ENCODE measurements around the gene MGAT5B. TPM values are rescaled to one million over a fixed set of nuclear protein-coding genes. Genes with fewer than 3 reads are reported as not detected.

The MGAT5B gene
- total and polyA plus RNA-seq, 7 donors: 0.16 to 0.83 (median 0.51) TPM; not detected in 2

DNA sequence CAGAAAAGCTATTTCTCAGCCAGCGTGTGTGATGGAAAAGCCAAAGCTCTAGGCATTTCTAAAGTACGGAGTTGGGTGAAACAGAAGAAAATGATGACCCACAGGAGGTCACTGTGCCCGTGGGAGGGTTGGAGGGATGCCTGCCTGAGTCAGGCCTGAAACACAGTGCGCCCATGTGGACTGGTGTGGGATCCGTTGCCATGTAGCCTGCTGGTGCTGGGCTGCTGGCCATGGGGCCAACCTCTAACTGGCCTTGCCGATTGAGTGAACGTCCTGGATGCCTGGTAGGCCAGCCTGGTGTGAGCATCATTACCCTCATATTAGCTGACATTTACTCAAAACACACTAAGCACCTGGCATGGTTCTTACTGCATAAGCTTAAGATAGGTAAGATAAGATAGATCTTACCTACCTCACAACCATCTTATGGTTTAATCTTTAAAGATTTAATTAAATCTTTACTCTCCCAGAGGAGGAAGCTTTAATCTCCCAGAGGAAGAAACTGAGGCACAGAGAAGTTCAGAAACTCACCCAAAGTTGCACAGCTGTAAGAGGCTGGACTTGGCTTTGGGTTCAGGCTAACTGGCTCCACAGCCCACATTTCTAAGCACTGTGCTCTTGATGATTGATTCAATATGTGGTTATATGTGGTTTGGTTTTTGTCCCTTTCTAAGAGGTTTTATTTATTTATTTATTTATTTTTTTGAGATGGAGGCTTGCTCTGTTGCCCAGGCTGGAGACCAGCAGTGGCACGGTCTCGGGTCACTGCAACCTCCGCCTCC lies 15.7 kb downstream of the MGAT5B start:
- WGBS, 2 donors: 80 to 90% methylated on average over 10 of the region's 10 CpGs
- no peak for DNase-seq
- intact Hi-C loops (cut with DNase I): no loop called here
- H3K4me3 ChIP-seq: no peak overlapping the region
- H3K27me3 ChIP-seq: peaks cover 0 to 29% (median 0%) of the 10 kb centered on the region in 3 donors
- no peaks in the 10 kb centered on the region for H3K36me3 ChIP-seq
- H3K9me3 ChIP-seq: no peaks in the 10 kb centered on the region
- no peak overlapping the region for H3K27ac ChIP-seq
- TF ChIP-seq, protein P1, sequence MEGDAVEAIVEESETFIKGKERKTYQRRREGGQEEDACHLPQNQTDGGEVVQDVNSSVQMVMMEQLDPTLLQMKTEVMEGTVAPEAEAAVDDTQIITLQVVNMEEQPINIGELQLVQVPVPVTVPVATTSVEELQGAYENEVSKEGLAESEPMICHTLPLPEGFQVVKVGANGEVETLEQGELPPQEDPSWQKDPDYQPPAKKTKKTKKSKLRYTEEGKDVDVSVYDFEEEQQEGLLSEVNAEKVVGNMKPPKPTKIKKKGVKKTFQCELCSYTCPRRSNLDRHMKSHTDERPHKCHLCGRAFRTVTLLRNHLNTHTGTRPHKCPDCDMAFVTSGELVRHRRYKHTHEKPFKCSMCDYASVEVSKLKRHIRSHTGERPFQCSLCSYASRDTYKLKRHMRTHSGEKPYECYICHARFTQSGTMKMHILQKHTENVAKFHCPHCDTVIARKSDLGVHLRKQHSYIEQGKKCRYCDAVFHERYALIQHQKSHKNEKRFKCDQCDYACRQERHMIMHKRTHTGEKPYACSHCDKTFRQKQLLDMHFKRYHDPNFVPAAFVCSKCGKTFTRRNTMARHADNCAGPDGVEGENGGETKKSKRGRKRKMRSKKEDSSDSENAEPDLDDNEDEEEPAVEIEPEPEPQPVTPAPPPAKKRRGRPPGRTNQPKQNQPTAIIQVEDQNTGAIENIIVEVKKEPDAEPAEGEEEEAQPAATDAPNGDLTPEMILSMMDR (IDR thresholded peaks at IDR 0.05): no peak
- no peak for TF ChIP-seq POLR2A (IDR thresholded peaks at IDR 0.05)
- TF ChIP-seq EP300 (IDR thresholded peaks at IDR 0.05): no peak
- TF ChIP-seq POLR2AphosphoS5 (IDR thresholded peaks at IDR 0.05): no peak
- no peaks in the 10 kb centered on the region for H3K4me1 ChIP-seq

DNA sequence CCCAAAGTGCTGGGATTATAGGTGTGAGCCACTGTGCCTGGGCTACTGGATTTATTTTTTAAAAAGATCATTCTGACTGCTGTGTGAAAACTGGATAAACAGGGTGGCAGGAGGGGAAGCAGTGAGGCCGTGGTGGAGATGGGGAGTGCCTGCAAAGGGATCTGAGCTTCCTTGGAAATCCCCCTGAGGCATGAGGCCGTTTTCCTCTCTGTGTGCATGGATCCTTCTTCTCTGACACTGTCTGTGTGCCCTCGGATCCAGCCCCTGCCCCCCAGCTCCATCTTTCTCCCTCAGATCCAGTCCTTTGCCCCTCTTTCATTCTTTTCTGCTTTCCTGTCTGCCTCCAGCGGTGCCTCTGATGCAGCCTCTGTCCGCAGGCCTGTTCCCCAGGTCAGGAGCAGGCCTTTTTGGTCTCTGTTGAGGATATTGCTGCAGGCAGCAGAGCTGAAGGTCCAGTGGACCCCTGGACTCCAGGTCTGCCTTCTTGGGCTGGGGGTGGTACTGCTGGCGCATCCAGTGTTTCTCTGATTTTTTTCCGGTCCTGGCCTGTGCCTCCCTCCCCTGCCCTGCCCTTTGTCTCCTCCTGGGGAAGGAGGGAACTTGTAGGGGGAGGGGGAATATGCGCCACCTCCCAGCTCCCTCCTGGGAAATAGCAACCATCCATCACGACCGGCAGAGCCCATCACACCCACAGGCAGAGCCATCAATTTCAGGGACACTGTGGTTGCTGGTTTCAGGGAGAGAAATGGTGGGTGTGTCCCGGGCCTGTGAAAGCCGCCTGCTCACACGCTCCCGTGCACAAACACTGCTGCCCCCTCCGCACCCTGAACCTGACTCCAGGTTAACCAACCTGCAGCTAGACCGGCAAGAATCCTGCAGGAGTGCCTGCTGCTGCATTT lies 17.0 kb downstream of the MGAT5B start:
- H3K36me3 ChIP-seq: no peaks in the 10 kb centered on the region
- no peaks in the 10 kb centered on the region for H3K9me3 ChIP-seq
- H3K4me1 ChIP-seq: no peaks in the 10 kb centered on the region
- no peak overlapping the region for H3K27ac ChIP-seq
- intact Hi-C loops (cut with DNase I): no loop called here
- peaks cover 0 to 28% (median 0%) of the 10 kb centered on the region in 3 donors for H3K27me3 ChIP-seq
- TF ChIP-seq POLR2AphosphoS5 (IDR thresholded peaks at IDR 0.05) (no peak), EP300 (IDR thresholded peaks at IDR 0.05) (no peak), POLR2A (IDR thresholded peaks at IDR 0.05) (no peak)
- TF ChIP-seq, protein P1 (IDR thresholded peaks at IDR 0.05): no peak
- no peak for DNase-seq
- 27 to 56% methylated on average over 16 of the region's 16 CpGs for WGBS, 2 donors
- H3K4me3 ChIP-seq: no peak overlapping the region

DNA sequence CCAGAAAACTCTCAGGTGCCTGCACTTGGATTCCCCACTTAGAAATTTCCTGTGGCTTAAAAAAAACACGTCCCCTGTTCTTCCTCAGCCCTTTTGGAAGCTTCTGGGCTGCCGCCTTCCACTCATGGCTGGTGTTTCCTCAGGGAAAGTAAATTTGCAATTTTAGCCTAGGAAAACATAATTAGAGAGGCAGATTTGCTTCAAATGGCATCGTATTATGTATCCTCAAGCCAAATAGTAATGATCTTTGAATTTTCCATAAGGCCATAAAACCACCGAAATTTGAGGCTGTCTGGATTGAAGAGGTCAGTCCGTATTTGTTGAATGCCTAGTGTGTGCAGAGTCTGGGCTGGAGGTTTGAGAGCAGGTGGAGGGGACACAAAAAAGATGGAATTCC lies 17.7 kb downstream of the MGAT5B start:
- no peak overlapping the region for H3K27ac ChIP-seq
- no peaks in the 10 kb centered on the region for H3K4me1 ChIP-seq
- DNase-seq: no peak
- 33 to 67% methylated on average over 5 of the region's 5 CpGs for WGBS, 2 donors
- H3K27me3 ChIP-seq: peaks cover 0 to 28% (median 0%) of the 10 kb centered on the region in 3 donors
- no peaks in the 10 kb centered on the region for H3K36me3 ChIP-seq
- H3K4me3 ChIP-seq: no peak overlapping the region
- H3K9me3 ChIP-seq: no peaks in the 10 kb centered on the region
- TF ChIP-seq EP300 (IDR thresholded peaks at IDR 0.05) (no peak), POLR2A (IDR thresholded peaks at IDR 0.05) (no peak), POLR2AphosphoS5 (IDR thresholded peaks at IDR 0.05) (no peak)
- TF ChIP-seq, protein P1 (IDR thresholded peaks at IDR 0.05): no peak
- intact Hi-C loops (cut with DNase I): no loop called here

DNA sequence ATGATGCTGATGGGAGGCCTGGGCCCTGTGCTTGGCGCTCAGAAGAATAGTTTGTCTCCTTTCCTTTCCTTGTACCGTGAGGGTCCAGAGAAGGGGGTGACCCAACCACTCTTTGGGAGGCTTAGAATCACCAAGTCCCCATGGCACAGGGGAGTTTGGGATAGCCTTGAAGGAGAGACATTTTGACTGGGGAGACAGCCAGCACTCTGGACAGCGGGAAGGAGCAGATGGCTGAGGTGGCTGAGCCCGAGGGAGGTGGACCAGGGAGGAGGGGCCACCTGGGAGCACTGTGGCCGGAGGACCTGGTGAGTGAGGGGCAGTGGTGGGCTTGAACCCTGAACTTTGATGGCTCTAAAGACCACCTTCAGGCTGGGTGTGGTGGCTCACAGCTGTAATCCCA lies 18.2 kb downstream of the MGAT5B start:
- H3K9me3 ChIP-seq: no peaks in the 10 kb centered on the region
- H3K27me3 ChIP-seq: peaks cover 0 to 26% (median 0%) of the 10 kb centered on the region in 3 donors
- 69 to 79% methylated on average over 5 of the region's 5 CpGs for WGBS, 2 donors
- intact Hi-C loops (cut with DNase I): no loop called here
- H3K27ac ChIP-seq: no peak overlapping the region
- TF ChIP-seq, protein P1 (IDR thresholded peaks at IDR 0.05): no peak
- TF ChIP-seq POLR2AphosphoS5 (IDR thresholded peaks at IDR 0.05): no peak
- TF ChIP-seq EP300 (IDR thresholded peaks at IDR 0.05): no peak
- TF ChIP-seq POLR2A (IDR thresholded peaks at IDR 0.05): no peak
- DNase-seq: no peak
- no peaks in the 10 kb centered on the region for H3K36me3 ChIP-seq
- no peaks in the 10 kb centered on the region for H3K4me1 ChIP-seq
- no peak overlapping the region for H3K4me3 ChIP-seq

Data from sigmoid colon (tissue), 7 donors.